ENCODE data around the gene TBX15. TPM values are rescaled to one million over a fixed set of nuclear protein-coding genes. Genes with fewer than 3 reads are reported as not detected.

TBX15 gene
- total and polyA plus RNA-seq, 11 donors, result 0.19 to 1.8 (median 0.63) TPM

DNA sequence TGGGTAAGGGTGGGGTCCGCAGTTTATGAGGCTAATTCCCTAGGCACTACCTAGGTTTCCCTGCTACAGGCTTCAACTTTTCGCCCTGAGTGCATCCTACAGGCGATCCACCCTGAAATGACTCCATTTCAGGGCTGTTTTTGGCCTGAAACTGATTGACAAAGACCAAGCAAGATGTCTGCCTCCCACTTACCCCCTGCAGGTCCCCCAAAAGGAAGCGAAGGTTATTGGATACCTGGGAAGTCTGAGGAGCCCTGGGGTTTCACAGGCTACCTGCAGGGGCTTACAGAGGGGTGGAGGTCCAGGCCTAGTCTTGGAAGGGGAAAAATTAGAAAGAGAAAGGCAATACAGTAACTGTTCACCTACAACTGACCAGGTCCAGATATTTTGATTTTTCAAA, 3.3 kb upstream of the TBX15 start:
- TF ChIP-seq, protein P1, sequence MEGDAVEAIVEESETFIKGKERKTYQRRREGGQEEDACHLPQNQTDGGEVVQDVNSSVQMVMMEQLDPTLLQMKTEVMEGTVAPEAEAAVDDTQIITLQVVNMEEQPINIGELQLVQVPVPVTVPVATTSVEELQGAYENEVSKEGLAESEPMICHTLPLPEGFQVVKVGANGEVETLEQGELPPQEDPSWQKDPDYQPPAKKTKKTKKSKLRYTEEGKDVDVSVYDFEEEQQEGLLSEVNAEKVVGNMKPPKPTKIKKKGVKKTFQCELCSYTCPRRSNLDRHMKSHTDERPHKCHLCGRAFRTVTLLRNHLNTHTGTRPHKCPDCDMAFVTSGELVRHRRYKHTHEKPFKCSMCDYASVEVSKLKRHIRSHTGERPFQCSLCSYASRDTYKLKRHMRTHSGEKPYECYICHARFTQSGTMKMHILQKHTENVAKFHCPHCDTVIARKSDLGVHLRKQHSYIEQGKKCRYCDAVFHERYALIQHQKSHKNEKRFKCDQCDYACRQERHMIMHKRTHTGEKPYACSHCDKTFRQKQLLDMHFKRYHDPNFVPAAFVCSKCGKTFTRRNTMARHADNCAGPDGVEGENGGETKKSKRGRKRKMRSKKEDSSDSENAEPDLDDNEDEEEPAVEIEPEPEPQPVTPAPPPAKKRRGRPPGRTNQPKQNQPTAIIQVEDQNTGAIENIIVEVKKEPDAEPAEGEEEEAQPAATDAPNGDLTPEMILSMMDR (IDR thresholded peaks at IDR 0.05), result no peak
- no peak for TF ChIP-seq POLR2A (IDR thresholded peaks at IDR 0.05)
- WGBS, 4 donors, result 20 to 36% (median 34%) methylated on average over 4 of the region's 4 CpGs
- peaks cover 0 to 34% (median 12%) of the 10 kb centered on the region in 12 donors for H3K4me1 ChIP-seq
- no peak overlapping the region for H3K4me3 ChIP-seq
- DNase-seq (no peak), ATAC-seq (no peak)
- intact Hi-C loops (cut with DNase I), result no loop called here
- no peak overlapping the region for H3K27ac ChIP-seq
- no peaks in the 10 kb centered on the region for H3K36me3 ChIP-seq
- H3K9me3 ChIP-seq, result no peaks in the 10 kb centered on the region
- H3K27me3 ChIP-seq, result peaks cover 50 to 100% (median 97%) of the 10 kb centered on the region in 9 donors

DNA sequence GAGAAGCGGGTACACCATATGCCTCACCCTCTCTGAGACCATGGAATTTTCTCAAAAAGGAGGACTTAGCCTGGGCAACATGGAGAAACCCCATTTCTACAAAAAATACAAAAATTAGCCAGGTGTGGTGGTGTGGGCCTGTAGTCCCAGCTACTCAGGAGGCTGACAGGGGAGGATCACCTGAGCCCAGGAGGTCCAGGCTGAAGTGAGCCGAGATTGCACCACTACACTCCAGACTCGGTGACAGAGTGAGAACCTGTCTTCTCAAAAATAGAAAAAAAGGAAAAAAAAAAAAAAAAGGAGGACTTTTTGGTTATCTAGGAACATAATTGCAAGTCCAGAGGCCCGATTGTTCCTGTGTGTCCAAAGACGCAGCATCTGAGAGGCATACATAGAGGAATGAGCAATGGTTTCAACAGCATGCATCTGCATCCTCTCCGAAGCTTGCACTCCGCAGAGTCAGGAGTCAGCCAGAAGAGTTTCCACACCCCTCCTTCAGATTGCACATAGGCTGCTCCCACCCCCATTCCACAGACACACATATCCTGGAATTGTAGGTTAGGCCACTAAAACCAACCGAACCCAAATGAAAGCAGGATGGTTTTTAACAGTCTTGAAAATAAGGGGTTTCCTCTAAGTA, 2.5 kb upstream of the TBX15 start:
- H3K4me3 ChIP-seq, result no peak overlapping the region
- H3K9me3 ChIP-seq, result no peaks in the 10 kb centered on the region
- ATAC-seq (no peak), DNase-seq (no peak)
- H3K27me3 ChIP-seq, result peaks cover 56 to 100% (median 97%) of the 10 kb centered on the region in 9 donors
- no peak for TF ChIP-seq POLR2A (IDR thresholded peaks at IDR 0.05)
- TF ChIP-seq, protein P1 (IDR thresholded peaks at IDR 0.05), result no peak
- H3K27ac ChIP-seq, result no peak overlapping the region
- 42 to 56% (median 52%) methylated on average over 8 of the region's 8 CpGs for WGBS, 4 donors
- peaks cover 0 to 40% (median 16%) of the 10 kb centered on the region in 12 donors for H3K4me1 ChIP-seq
- intact Hi-C loops (cut with DNase I), result no loop called here
- no peaks in the 10 kb centered on the region for H3K36me3 ChIP-seq

DNA sequence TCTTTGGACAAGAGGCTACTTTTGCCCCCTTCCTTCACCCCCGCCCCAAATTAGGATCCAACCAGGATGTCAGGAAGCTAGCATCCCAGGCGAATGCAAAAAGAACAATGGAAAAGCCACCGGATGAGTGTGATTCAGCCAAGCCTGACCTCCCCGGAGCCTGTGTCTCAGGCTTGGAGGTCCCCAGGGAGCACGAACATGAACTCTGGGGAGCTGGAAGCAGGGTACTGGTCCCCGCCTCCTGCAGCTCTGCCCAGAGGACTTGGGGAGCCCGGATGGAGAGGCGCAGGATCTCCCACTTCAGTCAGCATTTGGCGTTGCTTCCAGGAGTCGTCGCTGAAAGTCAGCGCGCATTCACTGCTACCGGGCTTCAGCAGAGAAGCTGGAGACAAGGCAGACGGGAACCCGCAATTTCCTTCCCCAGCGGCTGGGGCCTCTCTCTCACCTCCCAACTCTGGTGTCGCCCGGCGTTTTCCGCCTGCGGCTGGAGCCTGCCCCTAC, 1.8 kb upstream of the TBX15 start:
- TF ChIP-seq POLR2A (IDR thresholded peaks at IDR 0.05), result no peak
- TF ChIP-seq, protein P1 (IDR thresholded peaks at IDR 0.05), result no peak
- Histone ChIP-seq H3K27ac (no peak overlapping the region), H3K36me3 (no peaks in the 10 kb centered on the region), H3K9me3 (no peaks in the 10 kb centered on the region), H3K4me1 (peaks cover 0 to 46% (median 18%) of the 10 kb centered on the region in 12 donors), H3K4me3 (no peak overlapping the region), H3K27me3 (peaks cover 60 to 100% (median 97%) of the 10 kb centered on the region in 9 donors)
- intact Hi-C loops (cut with DNase I), result no loop called here
- no peak for DNase-seq
- no peak for ATAC-seq
- 18 to 30% (median 25%) methylated on average over 22 of the region's 22 CpGs for WGBS, 4 donors

GRCh38 chr1:118989006-118989815, 1.1 kb upstream of the TBX15 start:
- H3K4me1 ChIP-seq, result peaks cover 0 to 53% (median 22%) of the 10 kb centered on the region in 12 donors
- no peak overlapping the region for H3K4me3 ChIP-seq
- H3K36me3 ChIP-seq, result no peaks in the 10 kb centered on the region
- ATAC-seq, result no peak
- 18 to 26% (median 21%) methylated on average over 43 to 44 of the region's 44 CpGs for WGBS, 4 donors
- intact Hi-C loops (cut with DNase I), result no loop called here
- no peak for DNase-seq
- H3K9me3 ChIP-seq, result no peaks in the 10 kb centered on the region
- peaks cover 61 to 100% (median 99%) of the 10 kb centered on the region in 9 donors for H3K27me3 ChIP-seq
- no peak for TF ChIP-seq POLR2A (IDR thresholded peaks at IDR 0.05)
- TF ChIP-seq, protein P1 (IDR thresholded peaks at IDR 0.05), result no peak
- H3K27ac ChIP-seq, result no peak overlapping the region
